ENCODE measurements around the gene SEMA6A. TPM values are rescaled to one million over a fixed set of nuclear protein-coding genes. Genes with fewer than 3 reads are reported as not detected.

SEMA6A gene
- total and polyA plus RNA-seq, 2 of the 13 experiments (the other 11 are each of a cell fraction or from before 2014, with no cell fraction given), result 5.1 to 6.5 TPM

DNA sequence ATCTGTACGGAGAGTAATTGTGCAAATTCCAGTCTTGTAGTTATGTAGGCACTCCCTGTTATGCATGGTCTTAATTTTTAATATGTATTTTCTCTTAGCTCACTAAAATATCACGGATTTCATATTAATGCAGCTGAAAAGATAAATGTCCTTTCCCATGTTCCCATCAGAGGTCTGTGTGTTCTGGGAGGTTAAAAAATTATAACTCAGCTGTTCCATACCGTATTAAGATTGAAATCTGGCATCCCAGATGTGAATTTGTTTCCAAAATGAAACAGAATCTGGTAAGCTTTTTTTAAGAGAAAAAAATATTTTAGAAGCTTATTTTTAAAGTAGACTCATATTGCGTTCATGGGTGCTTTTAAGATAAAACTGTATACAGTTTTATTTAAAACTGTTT is 44.3 kb downstream of the SEMA6A start:
- no peak overlapping the region for H2AFZ ChIP-seq (ENCODE audit: low read length)
- intact Hi-C loops (cut with micrococcal nuclease; ENCODE audit: unreplicated experiment) (no loop called here), in situ Hi-C loops (cut with HindIII; ENCODE audit: extremely low pct_ligation_motif_present, low pct_unique_long_range_greater_than_20kb) (no loop called here)
- FAIRE-seq (no peak), DNase-seq (ENCODE audit: low spot score) (no peak), ATAC-seq (no peak)
- no peak overlapping the region for H3K4me3 ChIP-seq (replicated peaks in 1 of 3; ENCODE audit: insufficient read depth in 1 of 3, low read depth in 2 of 3, low read length in 3 of 3)
- peaks cover 5% of the 10 kb centered on the region for H4K20me1 ChIP-seq (ENCODE audit: insufficient read depth, low read length)
- no peak for TF ChIP-seq SCMH1 (CRISPR knock-in tag; IDR thresholded peaks at IDR 0.05; ENCODE audit: borderline replicate concordance)
- no peak for TF ChIP-seq ZFP1 (CRISPR knock-in tag; IDR thresholded peaks at IDR 0.05)
- TF ChIP-seq, protein P1, sequence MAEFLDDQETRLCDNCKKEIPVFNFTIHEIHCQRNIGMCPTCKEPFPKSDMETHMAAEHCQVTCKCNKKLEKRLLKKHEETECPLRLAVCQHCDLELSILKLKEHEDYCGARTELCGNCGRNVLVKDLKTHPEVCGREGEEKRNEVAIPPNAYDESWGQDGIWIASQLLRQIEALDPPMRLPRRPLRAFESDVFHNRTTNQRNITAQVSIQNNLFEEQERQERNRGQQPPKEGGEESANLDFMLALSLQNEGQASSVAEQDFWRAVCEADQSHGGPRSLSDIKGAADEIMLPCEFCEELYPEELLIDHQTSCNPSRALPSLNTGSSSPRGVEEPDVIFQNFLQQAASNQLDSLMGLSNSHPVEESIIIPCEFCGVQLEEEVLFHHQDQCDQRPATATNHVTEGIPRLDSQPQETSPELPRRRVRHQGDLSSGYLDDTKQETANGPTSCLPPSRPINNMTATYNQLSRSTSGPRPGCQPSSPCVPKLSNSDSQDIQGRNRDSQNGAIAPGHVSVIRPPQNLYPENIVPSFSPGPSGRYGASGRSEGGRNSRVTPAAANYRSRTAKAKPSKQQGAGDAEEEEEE (CRISPR knock-in tag; IDR thresholded peaks at IDR 0.05; ENCODE audit: borderline replicate concordance), result no peak
- no peak for TF ChIP-seq SRY (CRISPR knock-in tag; IDR thresholded peaks at IDR 0.05)
- TF ChIP-seq, protein P2, sequence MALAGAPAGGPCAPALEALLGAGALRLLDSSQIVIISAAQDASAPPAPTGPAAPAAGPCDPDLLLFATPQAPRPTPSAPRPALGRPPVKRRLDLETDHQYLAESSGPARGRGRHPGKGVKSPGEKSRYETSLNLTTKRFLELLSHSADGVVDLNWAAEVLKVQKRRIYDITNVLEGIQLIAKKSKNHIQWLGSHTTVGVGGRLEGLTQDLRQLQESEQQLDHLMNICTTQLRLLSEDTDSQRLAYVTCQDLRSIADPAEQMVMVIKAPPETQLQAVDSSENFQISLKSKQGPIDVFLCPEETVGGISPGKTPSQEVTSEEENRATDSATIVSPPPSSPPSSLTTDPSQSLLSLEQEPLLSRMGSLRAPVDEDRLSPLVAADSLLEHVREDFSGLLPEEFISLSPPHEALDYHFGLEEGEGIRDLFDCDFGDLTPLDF (CRISPR knock-in tag; IDR thresholded peaks at IDR 0.05), result no peak
- no peak for TF ChIP-seq PRMT3 (CRISPR knock-in tag; IDR thresholded peaks at IDR 0.05; ENCODE audit: borderline replicate concordance, low read depth)
- no peak for TF ChIP-seq TGIF2 (CRISPR knock-in tag; IDR thresholded peaks at IDR 0.05)
- no peak for TF ChIP-seq RELA (CRISPR knock-in tag; IDR thresholded peaks at IDR 0.05)
- TF ChIP-seq, protein P3, sequence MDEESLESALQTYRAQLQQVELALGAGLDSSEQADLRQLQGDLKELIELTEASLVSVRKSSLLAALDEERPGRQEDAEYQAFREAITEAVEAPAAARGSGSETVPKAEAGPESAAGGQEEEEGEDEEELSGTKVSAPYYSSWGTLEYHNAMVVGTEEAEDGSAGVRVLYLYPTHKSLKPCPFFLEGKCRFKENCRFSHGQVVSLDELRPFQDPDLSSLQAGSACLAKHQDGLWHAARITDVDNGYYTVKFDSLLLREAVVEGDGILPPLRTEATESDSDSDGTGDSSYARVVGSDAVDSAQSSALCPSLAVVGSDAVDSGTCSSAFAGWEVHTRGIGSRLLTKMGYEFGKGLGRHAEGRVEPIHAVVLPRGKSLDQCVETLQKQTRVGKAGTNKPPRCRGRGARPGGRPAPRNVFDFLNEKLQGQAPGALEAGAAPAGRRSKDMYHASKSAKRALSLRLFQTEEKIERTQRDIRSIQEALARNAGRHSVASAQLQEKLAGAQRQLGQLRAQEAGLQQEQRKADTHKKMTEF (CRISPR knock-in tag; IDR thresholded peaks at IDR 0.05), result no peak
- TF ChIP-seq XRCC5 (optimal IDR thresholded peaks at IDR 0.05; ENCODE audit: low read length), result no peak
- TF ChIP-seq, protein P4, sequence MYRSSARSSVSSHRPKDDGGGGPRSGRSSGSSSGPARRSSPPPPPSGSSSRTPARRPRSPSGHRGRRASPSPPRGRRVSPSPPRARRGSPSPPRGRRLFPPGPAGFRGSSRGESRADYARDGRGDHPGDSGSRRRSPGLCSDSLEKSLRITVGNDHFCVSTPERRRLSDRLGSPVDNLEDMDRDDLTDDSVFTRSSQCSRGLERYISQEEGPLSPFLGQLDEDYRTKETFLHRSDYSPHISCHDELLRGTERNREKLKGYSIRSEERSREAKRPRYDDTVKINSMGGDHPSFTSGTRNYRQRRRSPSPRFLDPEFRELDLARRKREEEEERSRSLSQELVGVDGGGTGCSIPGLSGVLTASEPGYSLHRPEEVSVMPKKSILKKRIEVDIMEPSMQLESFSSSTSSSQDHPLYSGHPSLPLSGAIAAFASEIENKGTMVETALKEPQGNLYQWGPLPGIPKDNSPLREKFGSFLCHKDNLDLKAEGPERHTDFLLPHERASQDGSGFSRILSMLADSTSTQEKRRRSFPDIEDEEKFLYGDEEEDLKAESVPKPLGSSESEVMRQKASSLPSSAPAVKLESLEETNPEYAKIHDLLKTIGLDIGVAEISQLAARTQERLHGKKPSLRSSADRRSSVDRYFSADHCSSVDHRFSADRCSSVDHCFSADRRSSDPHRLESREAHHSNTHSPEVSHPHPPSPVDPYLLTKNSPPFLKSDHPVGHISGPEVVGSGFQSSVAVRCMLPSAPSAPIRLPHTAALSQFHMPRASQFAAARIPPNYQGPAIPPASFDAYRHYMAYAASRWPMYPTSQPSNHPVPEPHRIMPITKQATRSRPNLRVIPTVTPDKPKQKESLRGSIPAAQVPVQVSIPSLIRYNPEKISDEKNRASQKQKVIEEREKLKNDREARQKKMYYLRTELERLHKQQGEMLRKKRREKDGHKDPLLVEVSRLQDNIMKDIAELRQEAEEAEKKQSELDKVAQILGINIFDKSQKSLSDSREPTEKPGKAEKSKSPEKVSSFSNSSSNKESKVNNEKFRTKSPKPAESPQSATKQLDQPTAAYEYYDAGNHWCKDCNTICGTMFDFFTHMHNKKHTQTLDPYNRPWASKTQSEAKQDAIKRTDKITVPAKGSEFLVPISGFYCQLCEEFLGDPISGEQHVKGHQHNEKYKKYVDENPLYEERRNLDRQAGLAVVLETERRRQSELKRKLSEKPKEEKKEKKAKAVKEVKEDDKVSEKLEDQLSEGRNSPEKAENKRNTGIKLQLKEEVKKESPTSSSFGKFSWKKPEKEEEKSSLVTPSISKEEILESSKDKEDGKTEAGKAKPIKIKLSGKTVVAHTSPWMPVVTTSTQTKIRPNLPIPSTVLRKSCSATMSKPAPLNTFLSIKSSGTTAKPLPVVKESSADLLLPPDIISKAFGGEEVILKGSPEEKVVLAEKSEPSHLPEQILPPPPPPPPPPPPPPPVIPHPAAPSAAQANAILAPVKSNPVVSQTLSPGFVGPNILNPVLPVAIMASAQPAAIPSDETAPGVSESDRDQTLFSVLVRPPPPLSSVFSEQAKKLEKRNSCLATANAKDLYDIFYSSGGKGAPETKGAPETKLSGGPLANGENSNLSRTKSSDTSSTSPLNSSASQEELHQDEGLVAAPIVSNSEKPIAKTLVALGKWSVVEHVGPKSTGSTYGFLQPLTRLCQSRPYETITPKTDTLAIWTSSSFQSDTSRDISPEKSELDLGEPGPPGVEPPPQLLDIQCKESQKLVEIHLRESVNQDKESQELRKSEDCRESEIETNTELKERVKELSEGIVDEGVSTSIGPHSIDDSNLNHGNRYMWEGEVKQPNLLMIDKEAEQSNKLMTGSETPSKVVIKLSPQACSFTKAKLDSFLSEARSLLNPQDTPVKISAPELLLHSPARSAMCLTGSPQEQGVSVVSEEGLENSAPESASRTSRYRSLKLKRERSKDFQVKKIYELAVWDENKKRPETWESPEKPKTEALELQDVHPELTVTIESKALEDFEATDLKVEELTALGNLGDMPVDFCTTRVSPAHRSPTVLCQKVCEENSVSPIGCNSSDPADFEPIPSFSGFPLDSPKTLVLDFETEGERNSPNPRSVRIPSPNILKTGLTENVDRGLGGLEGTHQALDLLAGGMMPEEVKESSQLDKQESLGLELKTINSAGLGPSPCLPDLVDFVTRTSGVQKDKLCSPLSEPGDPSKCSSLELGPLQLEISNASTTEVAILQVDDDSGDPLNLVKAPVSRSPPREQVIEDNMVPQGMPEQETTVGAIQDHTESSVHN (CRISPR knock-in tag; IDR thresholded peaks at IDR 0.05), result no peak
- CTCF ChIA-PET (ENCODE audit: low intra/inter-chr PET ratio, low total read pairs), result no interaction called here
- no peaks in the 10 kb centered on the region for H3K27me3 ChIP-seq (ENCODE audit: control insufficient read depth in 1 of 2, insufficient read depth in 2 of 2, low read length in 2 of 2)
- POLR2A ChIA-PET, result no interaction called here
- peaks cover 100% of the 10 kb centered on the region for H3K4me1 ChIP-seq (ENCODE audit: insufficient read depth, low read length)
- no peak overlapping the region for H3K27ac ChIP-seq (ENCODE audit: extremely low read length, insufficient read depth, low read length)
- H3K9ac ChIP-seq (ENCODE audit: insufficient read depth, low read depth, low read length), result no peak overlapping the region
- H3K9me3 ChIP-seq (ENCODE audit: low read length), result no peaks in the 10 kb centered on the region
- WGBS (ENCODE audit: low lambda C conversion rate), result 94% methylated on average over 4 of the region's 4 CpGs
- peaks cover 35% of the 10 kb centered on the region for H3K79me2 ChIP-seq (ENCODE audit: insufficient read depth, low read length)
- no peaks in the 10 kb centered on the region for H3K36me3 ChIP-seq (replicated peaks in 1 of 2; ENCODE audit: control insufficient read depth in 1 of 2, insufficient read depth in 2 of 2, low read length in 2 of 2)
- H3K4me2 ChIP-seq (ENCODE audit: low read depth, low read length), result no peak overlapping the region
- BruUV-seq (replicated peaks), result no TSS peak

Data from HepG2 (cell line).